Body of pancreas (tissue), 4 donors: ENCODE measurements around the gene COL27A1.

ENCODE experiments used
- POLR2A ChIP-seq, 3 donors: fragments of 450-650 bp; IDR thresholded peaks; one replicate each; pipeline ENCODE4 v1.6.1; 2016; ENCODE audit warnings: antibody characterized with exemption in 3 of 3, mild to moderate bottlenecking in 2 of 3
- TF ChIP-seq, protein P1 (sequence below), 7 experiments: fragments of 450-650 bp in 4 of 7; fragments of 200-600 bp in 3 of 7; sonication (generic) in 3 of 7; IDR thresholded peaks; one replicate each; pipeline ENCODE4 v1.5.1; 2016 to 2019; ENCODE audit warnings: antibody characterized with exemption in 7 of 7

DNA sequence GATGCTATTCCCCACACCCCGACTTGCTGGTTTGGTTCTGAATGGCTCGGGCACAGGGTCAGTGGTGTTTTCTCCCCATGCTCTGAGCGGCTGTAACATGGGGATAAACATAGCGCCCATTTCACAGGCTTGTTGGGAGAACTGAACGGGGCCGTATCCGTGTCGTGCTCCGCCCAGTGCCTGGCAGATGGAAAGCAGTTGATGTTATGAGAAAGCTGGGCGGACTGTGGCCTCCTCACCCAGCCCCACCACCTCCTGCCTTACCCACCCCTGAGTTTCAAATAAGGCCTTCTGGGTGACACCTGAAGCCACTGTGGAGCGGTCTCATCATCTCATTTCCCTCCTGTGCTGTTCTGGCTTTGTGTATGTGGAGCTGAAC, 188.8 kb downstream of the COL27A1 start:
- TF ChIP-seq, protein P1, sequence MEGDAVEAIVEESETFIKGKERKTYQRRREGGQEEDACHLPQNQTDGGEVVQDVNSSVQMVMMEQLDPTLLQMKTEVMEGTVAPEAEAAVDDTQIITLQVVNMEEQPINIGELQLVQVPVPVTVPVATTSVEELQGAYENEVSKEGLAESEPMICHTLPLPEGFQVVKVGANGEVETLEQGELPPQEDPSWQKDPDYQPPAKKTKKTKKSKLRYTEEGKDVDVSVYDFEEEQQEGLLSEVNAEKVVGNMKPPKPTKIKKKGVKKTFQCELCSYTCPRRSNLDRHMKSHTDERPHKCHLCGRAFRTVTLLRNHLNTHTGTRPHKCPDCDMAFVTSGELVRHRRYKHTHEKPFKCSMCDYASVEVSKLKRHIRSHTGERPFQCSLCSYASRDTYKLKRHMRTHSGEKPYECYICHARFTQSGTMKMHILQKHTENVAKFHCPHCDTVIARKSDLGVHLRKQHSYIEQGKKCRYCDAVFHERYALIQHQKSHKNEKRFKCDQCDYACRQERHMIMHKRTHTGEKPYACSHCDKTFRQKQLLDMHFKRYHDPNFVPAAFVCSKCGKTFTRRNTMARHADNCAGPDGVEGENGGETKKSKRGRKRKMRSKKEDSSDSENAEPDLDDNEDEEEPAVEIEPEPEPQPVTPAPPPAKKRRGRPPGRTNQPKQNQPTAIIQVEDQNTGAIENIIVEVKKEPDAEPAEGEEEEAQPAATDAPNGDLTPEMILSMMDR (IDR thresholded peaks at IDR 0.05), result no peak
- TF ChIP-seq POLR2A (IDR thresholded peaks at IDR 0.05), result no peak
